Neural cell (in vitro differentiated cells): ENCODE results near the gene CYP27A1. TPM values are rescaled to one million over a fixed set of nuclear protein-coding genes. Genes with fewer than 3 reads are reported as not detected.

Experiments
- H2AFZ ChIP-seq: fragments of 200-600, 300-800 bp; sonication (generic), shearing (Covaris generic); 2 replicates; pipeline ENCODE4 v1.6.0; 2014; ENCODE audit warnings: low read depth, mild to moderate bottlenecking, antibody characterized with exemption, low read length, moderate library complexity
- H3F3A ChIP-seq: fragments of 200-600 bp; shearing (Covaris generic); 2 replicates; pipeline ENCODE4 v1.6.1; 2016; ENCODE audit warnings: mild to moderate bottlenecking, moderate library complexity, mixed read lengths, antibody characterized with exemption, low read length; ENCODE audit not compliant: insufficient read depth, poor library complexity, severe bottlenecking
- H3K27ac ChIP-seq: fragments of 200-600, 300-800 bp; sonication (generic), shearing (Covaris generic); 2 replicates; pipeline ENCODE4 v1.5.1; 2014; ENCODE audit warnings: mild to moderate bottlenecking, low read length, moderate library complexity
- H3K27me3 ChIP-seq: fragments of 300-800, 200-600 bp; sonication (generic), shearing (Covaris generic); 2 replicates; pipeline ENCODE4 v1.6.0; 2014; ENCODE audit warnings: mild to moderate bottlenecking, low read depth, low read length, moderate library complexity; ENCODE audit not compliant: insufficient read depth
- H3K36me3 ChIP-seq: fragments of 300-800, 200-600 bp; sonication (generic), shearing (Covaris generic); 2 replicates; pipeline ENCODE4 v1.5.1; 2014; ENCODE audit warnings: mild to moderate bottlenecking, antibody characterized with exemption, low read length, moderate library complexity; ENCODE audit not compliant: insufficient read depth
- H3K4me2 ChIP-seq: fragments of 300-800, 200-600 bp; sonication (generic), shearing (Covaris generic); 2 replicates; pipeline ENCODE4 v1.6.0; 2014; ENCODE audit warnings: mild to moderate bottlenecking, low read length
- H3K4me3 ChIP-seq: fragments of 300-800, 200-600 bp; sonication (generic), shearing (Covaris generic); 2 replicates; pipeline ENCODE4 v1.5.1; 2014; ENCODE audit warnings: mild to moderate bottlenecking, low read length, moderate library complexity
- H3K79me2 ChIP-seq: fragments of 200-600 bp; shearing (Covaris generic); replicated peaks from 2 replicates; pipeline ENCODE4 v1.6.0; 2014; ENCODE audit warnings: mild to moderate bottlenecking, low read length, moderate library complexity; ENCODE audit not compliant: insufficient read depth
- H3K9ac ChIP-seq: fragments of 300-800, 200-600 bp; sonication (generic), shearing (Covaris generic); 2 replicates; pipeline ENCODE4 v1.6.1; 2016; ENCODE audit warnings: mild to moderate bottlenecking, low read length, mixed read lengths
- H3K9me2 ChIP-seq: fragments of 200-600 bp; shearing (Covaris generic); 2 replicates; pipeline ENCODE4 v1.6.1; 2016; ENCODE audit warnings: mild to moderate bottlenecking, low read length, mixed read lengths; ENCODE audit not compliant: insufficient read depth
- H3K9me3 ChIP-seq: fragments of 200-600, 300-800 bp; sonication (generic), shearing (Covaris generic); 2 replicates; pipeline ENCODE4 v1.6.1; 2016; ENCODE audit warnings: mild to moderate bottlenecking, mixed run types, low read length, moderate library complexity, mixed read lengths
- H4K20me1 ChIP-seq: fragments of 200-600 bp; shearing (Covaris generic); 2 replicates; pipeline ENCODE4 v1.6.1; 2016; ENCODE audit warnings: mild to moderate bottlenecking, mixed run types; ENCODE audit not compliant: insufficient read depth
- EP300 ChIP-seq: fragments of 450-650 bp; conservative IDR thresholded peaks from 2 replicates; pipeline ENCODE4 v1.6.1; 2014; ENCODE audit warnings: antibody characterized with exemption, mild to moderate bottlenecking, moderate library complexity; ENCODE audit not compliant: poor library complexity, severe bottlenecking
- EZH2 ChIP-seq: fragments of 200-600, 300-800 bp; shearing (Covaris generic), sonication (generic); IDR thresholded peaks from 2 replicates; pipeline ENCODE4 v1.6.1; 2014; ENCODE audit warnings: antibody characterized with exemption, low read length, borderline replicate concordance, mild to moderate bottlenecking; ENCODE audit not compliant: insufficient read depth, poor library complexity, severe bottlenecking
- MXI1 ChIP-seq: fragments of 450-650 bp; conservative IDR thresholded peaks from 2 replicates; pipeline ENCODE4 v1.6.1; 2014; ENCODE audit warnings: antibody characterized with exemption, mild to moderate bottlenecking; ENCODE audit not compliant: poor library complexity, severe bottlenecking
- POLR2AphosphoS5 ChIP-seq: IDR thresholded peaks from 2 replicates; pipeline ENCODE4 v1.6.1; 2012
- RAD21 ChIP-seq: fragments of 450-650 bp; conservative IDR thresholded peaks from 2 replicates; pipeline ENCODE4 v1.6.1; 2014; ENCODE audit warnings: antibody characterized with exemption, mild to moderate bottlenecking, moderate library complexity
- SMC3 ChIP-seq: fragments of 450-650 bp; conservative IDR thresholded peaks from 2 replicates; pipeline ENCODE4 v1.6.1; 2014; ENCODE audit warnings: antibody characterized with exemption, mild to moderate bottlenecking, moderate library complexity; ENCODE audit not compliant: poor library complexity
- TAF1 ChIP-seq: IDR thresholded peaks from 2 replicates; pipeline ENCODE4 v1.6.1; 2012; ENCODE audit warnings: low read depth
- polyA plus RNA-seq: library from polyadenylated mRNA; depleted of rRNA; stranded (reverse); fragments of >200 nt; gene quantifications from 2 replicates; pipeline ENCODE4 v1.2.3, GENCODE V29; 2014
- TF ChIP-seq, protein P1 (sequence below): IDR thresholded peaks from 2 replicates; pipeline ENCODE4 v1.6.1; 2012; ENCODE audit warnings: borderline replicate concordance
- TF ChIP-seq, protein P2 (sequence below): fragments of 450-650 bp; IDR thresholded peaks from 2 replicates; pipeline ENCODE4 v1.5.1; 2014; ENCODE audit warnings: antibody characterized with exemption, mild to moderate bottlenecking, moderate library complexity; ENCODE audit not compliant: poor library complexity, severe bottlenecking

Gene CYP27A1
- polyA plus RNA-seq, 1 donor from 2014 or later = not detected

DNA sequence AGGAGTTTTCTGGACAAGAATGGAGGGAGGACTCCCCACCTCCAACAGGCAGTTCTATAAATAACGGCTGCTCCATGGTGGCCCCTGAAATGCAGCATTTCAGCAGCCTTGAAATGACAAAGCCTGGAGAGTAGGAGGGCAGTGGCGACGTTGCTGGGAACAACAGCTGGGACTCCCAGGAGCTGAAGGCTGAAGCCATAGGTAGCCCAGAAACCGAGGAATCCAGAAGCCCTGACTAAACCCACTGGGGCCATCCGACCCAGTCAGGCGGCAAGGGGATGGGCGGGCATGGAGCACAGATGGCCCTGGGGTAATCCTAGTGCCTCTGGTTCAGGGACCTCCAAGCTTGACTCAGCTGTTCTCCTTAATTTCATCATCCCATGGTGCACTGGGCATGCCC is 40.7 kb downstream of the CYP27A1 start:
- no peak overlapping the region for H2AFZ ChIP-seq
- no peak for TF ChIP-seq SMC3
- TF ChIP-seq RAD21 = no peak
- TF ChIP-seq MXI1 = no peak
- TF ChIP-seq, protein P1, sequence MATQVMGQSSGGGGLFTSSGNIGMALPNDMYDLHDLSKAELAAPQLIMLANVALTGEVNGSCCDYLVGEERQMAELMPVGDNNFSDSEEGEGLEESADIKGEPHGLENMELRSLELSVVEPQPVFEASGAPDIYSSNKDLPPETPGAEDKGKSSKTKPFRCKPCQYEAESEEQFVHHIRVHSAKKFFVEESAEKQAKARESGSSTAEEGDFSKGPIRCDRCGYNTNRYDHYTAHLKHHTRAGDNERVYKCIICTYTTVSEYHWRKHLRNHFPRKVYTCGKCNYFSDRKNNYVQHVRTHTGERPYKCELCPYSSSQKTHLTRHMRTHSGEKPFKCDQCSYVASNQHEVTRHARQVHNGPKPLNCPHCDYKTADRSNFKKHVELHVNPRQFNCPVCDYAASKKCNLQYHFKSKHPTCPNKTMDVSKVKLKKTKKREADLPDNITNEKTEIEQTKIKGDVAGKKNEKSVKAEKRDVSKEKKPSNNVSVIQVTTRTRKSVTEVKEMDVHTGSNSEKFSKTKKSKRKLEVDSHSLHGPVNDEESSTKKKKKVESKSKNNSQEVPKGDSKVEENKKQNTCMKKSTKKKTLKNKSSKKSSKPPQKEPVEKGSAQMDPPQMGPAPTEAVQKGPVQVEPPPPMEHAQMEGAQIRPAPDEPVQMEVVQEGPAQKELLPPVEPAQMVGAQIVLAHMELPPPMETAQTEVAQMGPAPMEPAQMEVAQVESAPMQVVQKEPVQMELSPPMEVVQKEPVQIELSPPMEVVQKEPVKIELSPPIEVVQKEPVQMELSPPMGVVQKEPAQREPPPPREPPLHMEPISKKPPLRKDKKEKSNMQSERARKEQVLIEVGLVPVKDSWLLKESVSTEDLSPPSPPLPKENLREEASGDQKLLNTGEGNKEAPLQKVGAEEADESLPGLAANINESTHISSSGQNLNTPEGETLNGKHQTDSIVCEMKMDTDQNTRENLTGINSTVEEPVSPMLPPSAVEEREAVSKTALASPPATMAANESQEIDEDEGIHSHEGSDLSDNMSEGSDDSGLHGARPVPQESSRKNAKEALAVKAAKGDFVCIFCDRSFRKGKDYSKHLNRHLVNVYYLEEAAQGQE = no peak
- no peak for TF ChIP-seq POLR2AphosphoS5
- TF ChIP-seq, protein P2, sequence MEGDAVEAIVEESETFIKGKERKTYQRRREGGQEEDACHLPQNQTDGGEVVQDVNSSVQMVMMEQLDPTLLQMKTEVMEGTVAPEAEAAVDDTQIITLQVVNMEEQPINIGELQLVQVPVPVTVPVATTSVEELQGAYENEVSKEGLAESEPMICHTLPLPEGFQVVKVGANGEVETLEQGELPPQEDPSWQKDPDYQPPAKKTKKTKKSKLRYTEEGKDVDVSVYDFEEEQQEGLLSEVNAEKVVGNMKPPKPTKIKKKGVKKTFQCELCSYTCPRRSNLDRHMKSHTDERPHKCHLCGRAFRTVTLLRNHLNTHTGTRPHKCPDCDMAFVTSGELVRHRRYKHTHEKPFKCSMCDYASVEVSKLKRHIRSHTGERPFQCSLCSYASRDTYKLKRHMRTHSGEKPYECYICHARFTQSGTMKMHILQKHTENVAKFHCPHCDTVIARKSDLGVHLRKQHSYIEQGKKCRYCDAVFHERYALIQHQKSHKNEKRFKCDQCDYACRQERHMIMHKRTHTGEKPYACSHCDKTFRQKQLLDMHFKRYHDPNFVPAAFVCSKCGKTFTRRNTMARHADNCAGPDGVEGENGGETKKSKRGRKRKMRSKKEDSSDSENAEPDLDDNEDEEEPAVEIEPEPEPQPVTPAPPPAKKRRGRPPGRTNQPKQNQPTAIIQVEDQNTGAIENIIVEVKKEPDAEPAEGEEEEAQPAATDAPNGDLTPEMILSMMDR = no peak
- no peak for TF ChIP-seq EZH2
- no peak for TF ChIP-seq TAF1
- TF ChIP-seq EP300 = no peak

DNA sequence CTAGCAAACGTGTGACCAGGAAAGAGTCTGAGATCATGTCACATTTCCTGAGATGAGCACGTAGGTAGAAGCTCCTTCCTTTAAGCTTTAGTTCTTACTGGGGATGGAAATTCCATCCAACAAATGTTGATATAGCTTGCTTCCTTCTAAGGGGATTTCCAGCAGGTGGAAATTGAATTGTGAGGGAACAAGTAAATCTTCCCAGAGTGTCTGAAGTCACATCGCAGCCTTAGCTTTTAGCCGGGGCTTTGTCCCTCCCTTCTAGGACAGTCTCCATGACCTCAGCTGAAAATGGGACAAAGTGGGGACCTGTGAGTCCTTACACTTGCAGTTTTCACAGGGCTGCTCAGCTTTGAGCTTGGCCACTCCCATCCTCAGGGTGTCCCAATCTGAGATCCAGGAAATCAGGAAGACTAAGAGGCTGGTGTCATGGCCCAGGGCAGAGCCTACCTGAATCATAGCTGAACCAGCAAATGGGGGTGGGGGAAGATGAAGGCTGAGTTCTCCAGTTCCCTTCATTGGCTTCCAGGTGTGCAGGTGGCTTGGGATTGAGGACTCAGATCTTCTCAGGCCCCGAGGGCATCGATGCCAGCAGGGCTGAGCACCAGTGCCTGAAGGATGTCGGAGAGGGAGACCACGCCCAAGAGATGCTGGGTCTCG is 41.4 kb downstream of the CYP27A1 start:
- Histone ChIP-seq H3K27me3 (no peaks in the 10 kb centered on the region), H3K27ac (no peak overlapping the region), H3K79me2 (no peaks in the 10 kb centered on the region)

More for the DNA sequence above, 40.7 kb downstream of the CYP27A1 start:
- Histone ChIP-seq H3K9me3 (no peaks in the 10 kb centered on the region), H3K36me3 (no peaks in the 10 kb centered on the region), H3K27me3 (no peaks in the 10 kb centered on the region), H4K20me1 (no peaks in the 10 kb centered on the region), H3K4me3 (no peak overlapping the region), H3K9ac (no peak overlapping the region), H3K9me2 (no peaks in the 10 kb centered on the region), H3K4me2 (no peak overlapping the region), H3F3A (no peaks in the 10 kb centered on the region), H3K27ac (no peak overlapping the region), H3K79me2 (no peaks in the 10 kb centered on the region)

More for the DNA sequence above, 41.4 kb downstream of the CYP27A1 start:
- TF ChIP-seq SMC3 (no peak), EZH2 (no peak), EP300 (no peak), RAD21 (no peak), POLR2AphosphoS5 (no peak), MXI1 (no peak), TAF1 (no peak)
- TF ChIP-seq, protein P1 = no peak
- TF ChIP-seq, protein P2 = no peak
- no peak overlapping the region for H3K9ac ChIP-seq
- H3K4me2 ChIP-seq = no peak overlapping the region
- no peaks in the 10 kb centered on the region for H3K9me2 ChIP-seq
- H3K9me3 ChIP-seq = no peaks in the 10 kb centered on the region
- H3K36me3 ChIP-seq = no peaks in the 10 kb centered on the region
- no peaks in the 10 kb centered on the region for H3F3A ChIP-seq
- H4K20me1 ChIP-seq = no peaks in the 10 kb centered on the region
- H2AFZ ChIP-seq = no peak overlapping the region
- no peak overlapping the region for H3K4me3 ChIP-seq
